Liver (tissue), 3 donors: Measurements from ENCODE around the gene FIG4.

Experiments used
- ATF3 ChIP-seq: IDR thresholded peaks from 2 replicates; pipeline ENCODE4 v1.6.1; 2016; ENCODE audit warnings: antibody characterized with exemption
- CTCF ChIP-seq: fragments of 150-350 bp; IDR thresholded peaks from 2 replicates; pipeline ENCODE4 v1.5.1; 2017; ENCODE audit warnings: improper control_type of control experiment, low read depth, low read length; ENCODE audit not compliant: missing input control
- EGR1 ChIP-seq, 2 donors: IDR thresholded peaks; 2 replicates each; pipeline ENCODE4 v1.6.1; 2016 to 2018; ENCODE audit warnings: antibody characterized with exemption in 2 of 2, low read depth in 2 of 2
- HNF4G ChIP-seq: IDR thresholded peaks from 2 replicates; pipeline ENCODE4 v1.6.1; 2016; ENCODE audit warnings: antibody characterized with exemption
- RAD21 ChIP-seq, 2 donors: IDR thresholded peaks; 2 replicates each; pipeline ENCODE4 v1.6.1; 2016; ENCODE audit warnings: antibody characterized with exemption in 2 of 2, mild to moderate bottlenecking in 2 of 2
- REST ChIP-seq: IDR thresholded peaks from 2 replicates; pipeline ENCODE4 v1.6.1; 2016; ENCODE audit warnings: antibody characterized with exemption, mild to moderate bottlenecking
- RXRA ChIP-seq, 2 donors: IDR thresholded peaks; 2 replicates each; pipeline ENCODE4 v1.6.1; 2017 to 2018; ENCODE audit warnings: antibody characterized with exemption in 2 of 2, mild to moderate bottlenecking in 1 of 2
- SP1 ChIP-seq: IDR thresholded peaks from 2 replicates; pipeline ENCODE4 v1.6.1; 2018; ENCODE audit warnings: antibody characterized with exemption, mild to moderate bottlenecking
- TAF1 ChIP-seq: conservative IDR thresholded peaks from 2 replicates; pipeline ENCODE4 v1.6.1; 2016; ENCODE audit warnings: antibody characterized with exemption, mild to moderate bottlenecking
- YY1 ChIP-seq: IDR thresholded peaks from 2 replicates; pipeline ENCODE4 v1.6.1; 2016; ENCODE audit warnings: antibody characterized with exemption, mild to moderate bottlenecking
- donor health status: healthy.
- donor health status: healthy.

- TF ChIP-seq CTCF (no peak), YY1 (no peak), TAF1 (no peak), ATF3 (no peak), RAD21 (IDR thresholded peaks at IDR 0.05) (no peak), EGR1 (IDR thresholded peaks at IDR 0.05; ENCODE audit: low read depth in 2 of 2) (no peak), SP1 (no peak), HNF4G (no peak), RXRA (IDR thresholded peaks at IDR 0.05) (no peak), REST (no peak)
These were observed 170.8 kb downstream of the FIG4 start for GRCh38 chr6:109861946-109862345.
